HepG2 (cell line): Measurements from ENCODE around the gene PLEKHG4B. TPM values are rescaled to one million over a fixed set of nuclear protein-coding genes. Genes with fewer than 3 reads are reported as not detected.

Experiments used
- ATAC-seq: fragments of 200-7000 bp; cut with Tn5 transposase; 3 replicates; pipeline ENCODE4 v1.9.1; 2020; ENCODE audit warnings: mild to moderate bottlenecking, moderate library complexity
- BruUV-seq: library from RNA; stranded (reverse); fragments of 400-500 nt; replicated peaks from 2 replicates; lab custom pipeline; 2021; lab: Mats Ljungman, UMichigan
- CTCF ChIA-PET: fragments of 300-600 bp; formaldehyde crosslinking; extraction: SDS; loops from one replicate; lab custom pipeline; 2021; ENCODE audit warnings: low total read pairs, inconsistent platforms, low intra/inter-chr PET ratio; lab: Yijun Ruan, JAX
- POLR2A ChIA-PET: fragments of 350-600 bp; sonication (Branson Sonifier 250); formaldehyde crosslinking; loops from one replicate; lab custom pipeline; 2020; ENCODE audit warnings: antibody characterized with exemption, inconsistent platforms; lab: Yijun Ruan, JAX
- DNase-seq: peaks from one replicate; pipeline ENCODE4 v3.0.0-alpha.2; 2015; ENCODE audit warnings: low spot score
- FAIRE-seq: peaks from 3 replicates; lab custom pipeline; 2011; peaks lifted over from hg19 to GRCh38; lab: Jason Lieb, UNC
- H2AFZ ChIP-seq: one replicate; pipeline ENCODE4 v1.6.1; 2011; ENCODE audit warnings: low read length, inconsistent platforms
- H3K27ac ChIP-seq: fragments of 300-600 bp; 3 replicates; pipeline ENCODE4 v1.8.0; 2011; ENCODE audit warnings: mixed run types, mild to moderate bottlenecking, mixed read lengths, low read length, inconsistent platforms; ENCODE audit not compliant: insufficient read depth; ENCODE audit errors: extremely low read length
- H3K27me3 ChIP-seq, 2 experiments: fragments of 200-600 bp in 1 of 2; 2 replicates in 1 of 2; 3 replicates in 1 of 2; pipeline versions ENCODE4 v1.6.0 to v1.8.0; 2011; ENCODE audit warnings: low read length in 2 of 2, mild to moderate bottlenecking in 2 of 2, moderate library complexity in 2 of 2, inconsistent platforms in 1 of 2; ENCODE audit not compliant: insufficient read depth in 2 of 2, control insufficient read depth in 1 of 2
- H3K36me3 ChIP-seq, 2 experiments: fragments of 200-600 bp in 1 of 2; replicated peaks in 1 of 2; 2 replicates in 1 of 2; 3 replicates in 1 of 2; pipeline versions ENCODE4 v1.5.1 to v1.8.0; 2011; ENCODE audit warnings: low read length in 2 of 2, inconsistent platforms in 1 of 2; ENCODE audit not compliant: insufficient read depth in 2 of 2, control insufficient read depth in 1 of 2
- H3K4me1 ChIP-seq: 2 replicates; pipeline ENCODE4 v1.5.1; 2012; ENCODE audit warnings: low read length, inconsistent platforms; ENCODE audit not compliant: insufficient read depth
- H3K4me2 ChIP-seq: 2 replicates; pipeline ENCODE4 v1.6.0; 2011; ENCODE audit warnings: low read depth, low read length, inconsistent platforms
- H3K4me3 ChIP-seq, 3 experiments: fragments of 200-600 bp in 1 of 3; sonication (generic), shearing (Covaris generic) in 1 of 3; replicated peaks in 1 of 3; 2 replicates each; pipeline ENCODE4 v1.5.1; 2011 to 2016; ENCODE audit warnings: low read length in 3 of 3, inconsistent platforms in 2 of 3, low read depth in 2 of 3, mild to moderate bottlenecking in 2 of 3, control low read depth in 1 of 3, mixed read lengths in 1 of 3; ENCODE audit not compliant: insufficient read depth in 1 of 3
- H3K79me2 ChIP-seq: one replicate; pipeline ENCODE4 v1.6.1; 2011; ENCODE audit warnings: low read length, inconsistent platforms; ENCODE audit not compliant: insufficient read depth
- H3K9ac ChIP-seq: 2 replicates; pipeline ENCODE4 v1.6.0; 2011; ENCODE audit warnings: mild to moderate bottlenecking, low read depth, low read length, inconsistent platforms; ENCODE audit not compliant: insufficient read depth
- H3K9me3 ChIP-seq: 2 replicates; pipeline ENCODE4 v1.5.1; 2012; ENCODE audit warnings: mild to moderate bottlenecking, low read length
- H4K20me1 ChIP-seq: 2 replicates; pipeline ENCODE4 v1.6.0; 2011; ENCODE audit warnings: inconsistent platforms, mild to moderate bottlenecking, low read length, moderate library complexity; ENCODE audit not compliant: insufficient read depth
- CBX1 ChIP-seq: IDR thresholded peaks from one replicate; pipeline ENCODE4 v1.6.1; 2016; ENCODE audit warnings: antibody characterized with exemption, low read depth
- CHD4 ChIP-seq: fragments of 200-600 bp; sonication (generic); IDR thresholded peaks from 2 replicates; pipeline ENCODE4 v1.7.0; 2017; ENCODE audit warnings: mild to moderate bottlenecking, low read length, borderline replicate concordance
- GATA4 ChIP-seq: sonication (generic); IDR thresholded peaks from 2 replicates; pipeline ENCODE4 v1.6.1; 2016; ENCODE audit warnings: antibody characterized with exemption, low read depth, borderline replicate concordance
- MED13 ChIP-seq: sonication (generic); formaldehyde crosslinking; IDR thresholded peaks from 2 replicates; pipeline ENCODE4 v1.5.0; 2020; ENCODE audit warnings: missing genetic modification reagents
- SNAI1 ChIP-seq: sonication (generic); formaldehyde crosslinking; IDR thresholded peaks from 2 replicates; pipeline ENCODE4 v1.5.0; 2020; ENCODE audit warnings: mild to moderate bottlenecking, missing genetic modification reagents, borderline replicate concordance
- TOPORS ChIP-seq: sonication (generic); formaldehyde crosslinking; IDR thresholded peaks from 2 replicates; pipeline ENCODE4 v1.8.0; 2023; ENCODE audit warnings: mild to moderate bottlenecking, missing genetic modification reagents
- ZMAT3 ChIP-seq: sonication (generic); formaldehyde crosslinking; conservative IDR thresholded peaks from 2 replicates; pipeline ENCODE4 v1.7.0; 2021; ENCODE audit warnings: missing genetic modification reagents
- ZNF337 ChIP-seq: sonication (generic); formaldehyde crosslinking; IDR thresholded peaks from 2 replicates; pipeline ENCODE4 v1.5.1; 2020; ENCODE audit warnings: missing genetic modification reagents, low read depth, mild to moderate bottlenecking, borderline replicate concordance
- ZNF446 ChIP-seq: sonication (generic); formaldehyde crosslinking; IDR thresholded peaks from 2 replicates; pipeline ENCODE4 v1.5.0; 2020; ENCODE audit warnings: mild to moderate bottlenecking, missing genetic modification reagents
- ZNF460 ChIP-seq: sonication (generic); formaldehyde crosslinking; IDR thresholded peaks from 2 replicates; pipeline ENCODE4 v1.5.1; 2020; ENCODE audit warnings: missing genetic modification reagents, mild to moderate bottlenecking, borderline replicate concordance
- ZNF615 ChIP-seq: sonication (generic); formaldehyde crosslinking; IDR thresholded peaks from 2 replicates; pipeline ENCODE4 v1.5.0; 2020; ENCODE audit warnings: mild to moderate bottlenecking, missing genetic modification reagents, borderline replicate concordance
- ZNF747 ChIP-seq: sonication (generic); formaldehyde crosslinking; IDR thresholded peaks from 2 replicates; pipeline ENCODE4 v1.8.1; 2023; ENCODE audit warnings: missing genetic modification reagents, mild to moderate bottlenecking, borderline replicate concordance
- WGBS: methylation state at CpG from one replicate; pipeline ENCODE4 v1.1.6; 2017; ENCODE audit warnings: low lambda C conversion rate; 5-methylcytosine and 5-hydroxymethylcytosine counted together
- in situ Hi-C: cut with HindIII; loops from 2 replicates; pipeline ENCODE4 v1.10.0; 2017; ENCODE audit warnings: low pct_unique_long_range_greater_than_20kb; ENCODE audit not compliant: extremely low pct_ligation_motif_present
- intact Hi-C: fragments of 100-400 bp; cut with micrococcal nuclease; formaldehyde crosslinking; loops from one replicate; pipeline ENCODE4 v1.10.0; 2022; ENCODE audit not compliant: unreplicated experiment
- polyA plus RNA-seq, 8 experiments: library from polyadenylated mRNA; depleted of rRNA in 3 of 8; stranded (reverse) in 7 of 8; unstranded in 1 of 8; fragments of >200 nt; fragmentation: Illumina TruSeq in 4 of 8; extraction: Trizol in 4 of 8; gene quantifications; 2 replicates each; pipeline versions ENCODE4 v1.2.1 to v1.2.3, GENCODE V29; 2011 to 2016; ENCODE audit warnings: low read depth in 4 of 8, missing spikeins in 1 of 8, mixed read lengths in 1 of 8; ENCODE audit not compliant: insufficient read depth in 1 of 8
- total RNA-seq, 5 experiments: library from RNA; depleted of rRNA; stranded (reverse); fragments of >200 nt; fragmentation: Illumina TruSeq; extraction: Trizol; gene quantifications; 2 replicates each; pipeline ENCODE4 v1.2.3, GENCODE V29; 2016; ENCODE audit warnings: low read depth in 1 of 5
- TF ChIP-seq, protein P1 (sequence below): sonication (generic); formaldehyde crosslinking; IDR thresholded peaks from 2 replicates; pipeline ENCODE4 v1.4.0; 2020; ENCODE audit warnings: mild to moderate bottlenecking, missing genetic modification reagents
- TF ChIP-seq, protein P2 (sequence below): sonication (generic); formaldehyde crosslinking; IDR thresholded peaks from 2 replicates; pipeline ENCODE4 v1.8.0; 2022; ENCODE audit warnings: mild to moderate bottlenecking, missing genetic modification reagents, borderline replicate concordance
- TF ChIP-seq, protein P3 (sequence below): sonication (generic); formaldehyde crosslinking; conservative IDR thresholded peaks from 2 replicates; pipeline ENCODE4 v1.8.1; 2023; ENCODE audit warnings: missing genetic modification reagents
- TF ChIP-seq, protein P4 (sequence below): sonication (generic); formaldehyde crosslinking; IDR thresholded peaks from 2 replicates; pipeline ENCODE4 v1.5.0; 2020; ENCODE audit warnings: mild to moderate bottlenecking, missing genetic modification reagents
- TF ChIP-seq, protein P5 (sequence below): sonication (generic); formaldehyde crosslinking; IDR thresholded peaks from 2 replicates; pipeline ENCODE4 v1.5.1; 2020; ENCODE audit warnings: missing genetic modification reagents, mild to moderate bottlenecking, borderline replicate concordance

The PLEKHG4B gene
- total and polyA plus RNA-seq, 2 of the 13 experiments (the other 11 are each of a cell fraction or from before 2014, with no cell fraction given) = 0.09 TPM; not detected in 1

DNA sequence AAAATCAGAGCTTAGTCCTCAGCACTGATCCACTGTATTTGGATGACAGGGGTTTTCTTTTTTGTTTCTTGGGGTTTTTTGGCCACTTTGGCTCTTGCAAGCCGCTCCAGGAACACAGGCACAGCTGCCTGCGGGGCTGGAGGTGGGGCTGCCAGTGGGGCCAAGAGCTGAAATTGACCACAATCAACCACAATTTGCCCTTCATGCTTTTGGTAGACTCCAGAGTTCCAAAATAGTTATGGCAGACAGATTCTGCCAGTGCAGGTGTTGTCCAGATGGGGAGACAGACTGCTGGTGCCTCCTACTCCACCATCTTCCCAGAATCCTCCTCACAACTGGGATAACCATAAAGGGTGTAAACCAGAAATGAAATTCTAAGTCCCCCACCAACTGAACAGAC is 36.5 kb downstream of the PLEKHG4B start:
- intact Hi-C loops = no loop called here
- CTCF ChIA-PET = no interaction called here
- no TSS peak for BruUV-seq
- FAIRE-seq = no peak
- H3K9me3 ChIP-seq = peaks cover 14% of the 10 kb centered on the region; the same call in 1 of the 2 replicates
- no peak overlapping the region for H3K27ac ChIP-seq
- TF ChIP-seq, protein P1, sequence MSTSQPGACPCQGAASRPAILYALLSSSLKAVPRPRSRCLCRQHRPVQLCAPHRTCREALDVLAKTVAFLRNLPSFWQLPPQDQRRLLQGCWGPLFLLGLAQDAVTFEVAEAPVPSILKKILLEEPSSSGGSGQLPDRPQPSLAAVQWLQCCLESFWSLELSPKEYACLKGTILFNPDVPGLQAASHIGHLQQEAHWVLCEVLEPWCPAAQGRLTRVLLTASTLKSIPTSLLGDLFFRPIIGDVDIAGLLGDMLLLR (CRISPR knock-in tag) = no peak
- TF ChIP-seq, protein P2, sequence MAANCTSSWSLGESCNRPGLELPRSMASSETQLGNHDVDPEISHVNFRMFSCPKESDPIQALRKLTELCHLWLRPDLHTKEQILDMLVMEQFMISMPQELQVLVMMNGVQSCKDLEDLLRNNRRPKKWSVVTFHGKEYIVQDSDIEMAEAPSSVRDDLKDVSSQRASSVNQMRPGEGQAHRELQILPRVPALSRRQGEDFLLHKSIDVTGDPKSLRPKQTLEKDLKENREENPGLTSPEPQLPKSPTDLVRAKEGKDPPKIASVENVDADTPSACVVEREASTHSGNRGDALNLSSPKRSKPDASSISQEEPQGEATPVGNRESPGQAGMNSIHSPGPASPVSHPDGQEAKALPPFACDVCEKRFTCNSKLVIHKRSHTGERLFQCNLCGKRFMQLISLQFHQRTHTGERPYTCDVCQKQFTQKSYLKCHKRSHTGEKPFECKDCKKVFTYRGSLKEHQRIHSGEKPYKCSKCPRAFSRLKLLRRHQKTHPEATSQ (CRISPR knock-in tag) = no peak
- TF ChIP-seq GATA4 (no peak), ZNF446 (CRISPR knock-in tag) (no peak), ZNF460 (CRISPR knock-in tag) (no peak), MED13 (CRISPR knock-in tag) (no peak), SNAI1 (CRISPR knock-in tag) (no peak), CBX1 (no peak), ZNF615 (CRISPR knock-in tag) (no peak), TOPORS (CRISPR knock-in tag) (no peak), ZNF747 (CRISPR knock-in tag) (no peak), ZMAT3 (no peak), CHD4 (no peak), ZNF337 (no peak)
- TF ChIP-seq, protein P3, sequence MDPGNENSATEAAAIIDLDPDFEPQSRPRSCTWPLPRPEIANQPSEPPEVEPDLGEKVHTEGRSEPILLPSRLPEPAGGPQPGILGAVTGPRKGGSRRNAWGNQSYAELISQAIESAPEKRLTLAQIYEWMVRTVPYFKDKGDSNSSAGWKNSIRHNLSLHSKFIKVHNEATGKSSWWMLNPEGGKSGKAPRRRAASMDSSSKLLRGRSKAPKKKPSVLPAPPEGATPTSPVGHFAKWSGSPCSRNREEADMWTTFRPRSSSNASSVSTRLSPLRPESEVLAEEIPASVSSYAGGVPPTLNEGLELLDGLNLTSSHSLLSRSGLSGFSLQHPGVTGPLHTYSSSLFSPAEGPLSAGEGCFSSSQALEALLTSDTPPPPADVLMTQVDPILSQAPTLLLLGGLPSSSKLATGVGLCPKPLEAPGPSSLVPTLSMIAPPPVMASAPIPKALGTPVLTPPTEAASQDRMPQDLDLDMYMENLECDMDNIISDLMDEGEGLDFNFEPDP = no peak
- TF ChIP-seq, protein P4, sequence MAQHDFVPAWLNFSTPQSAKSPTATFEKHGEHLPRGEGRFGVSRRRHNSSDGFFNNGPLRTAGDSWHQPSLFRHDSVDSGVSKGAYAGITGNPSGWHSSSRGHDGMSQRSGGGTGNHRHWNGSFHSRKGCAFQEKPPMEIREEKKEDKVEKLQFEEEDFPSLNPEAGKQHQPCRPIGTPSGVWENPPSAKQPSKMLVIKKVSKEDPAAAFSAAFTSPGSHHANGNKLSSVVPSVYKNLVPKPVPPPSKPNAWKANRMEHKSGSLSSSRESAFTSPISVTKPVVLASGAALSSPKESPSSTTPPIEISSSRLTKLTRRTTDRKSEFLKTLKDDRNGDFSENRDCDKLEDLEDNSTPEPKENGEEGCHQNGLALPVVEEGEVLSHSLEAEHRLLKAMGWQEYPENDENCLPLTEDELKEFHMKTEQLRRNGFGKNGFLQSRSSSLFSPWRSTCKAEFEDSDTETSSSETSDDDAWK = no peak
- TF ChIP-seq, protein P5, sequence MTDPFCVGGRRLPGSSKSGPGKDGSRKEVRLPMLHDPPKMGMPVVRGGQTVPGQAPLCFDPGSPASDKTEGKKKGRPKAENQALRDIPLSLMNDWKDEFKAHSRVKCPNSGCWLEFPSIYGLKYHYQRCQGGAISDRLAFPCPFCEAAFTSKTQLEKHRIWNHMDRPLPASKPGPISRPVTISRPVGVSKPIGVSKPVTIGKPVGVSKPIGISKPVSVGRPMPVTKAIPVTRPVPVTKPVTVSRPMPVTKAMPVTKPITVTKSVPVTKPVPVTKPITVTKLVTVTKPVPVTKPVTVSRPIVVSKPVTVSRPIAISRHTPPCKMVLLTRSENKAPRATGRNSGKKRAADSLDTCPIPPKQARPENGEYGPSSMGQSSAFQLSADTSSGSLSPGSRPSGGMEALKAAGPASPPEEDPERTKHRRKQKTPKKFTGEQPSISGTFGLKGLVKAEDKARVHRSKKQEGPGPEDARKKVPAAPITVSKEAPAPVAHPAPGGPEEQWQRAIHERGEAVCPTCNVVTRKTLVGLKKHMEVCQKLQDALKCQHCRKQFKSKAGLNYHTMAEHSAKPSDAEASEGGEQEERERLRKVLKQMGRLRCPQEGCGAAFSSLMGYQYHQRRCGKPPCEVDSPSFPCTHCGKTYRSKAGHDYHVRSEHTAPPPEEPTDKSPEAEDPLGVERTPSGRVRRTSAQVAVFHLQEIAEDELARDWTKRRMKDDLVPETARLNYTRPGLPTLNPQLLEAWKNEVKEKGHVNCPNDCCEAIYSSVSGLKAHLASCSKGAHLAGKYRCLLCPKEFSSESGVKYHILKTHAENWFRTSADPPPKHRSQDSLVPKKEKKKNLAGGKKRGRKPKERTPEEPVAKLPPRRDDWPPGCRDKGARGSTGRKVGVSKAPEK (CRISPR knock-in tag) = no peak
- TF ChIP-seq, all 625 proteins: peak for 0
- Histone ChIP-seq H3K79me2 (no peaks in the 10 kb centered on the region), H4K20me1 (no peaks in the 10 kb centered on the region), H2AFZ (no peak overlapping the region), H3K4me3 (no peak overlapping the region), H3K9ac (no peak overlapping the region), H3K4me2 (no peak overlapping the region), H3K36me3 (no peaks in the 10 kb centered on the region), H3K4me1 (no peaks in the 10 kb centered on the region), H3K27me3 (no peaks in the 10 kb centered on the region; a peak in 1 of 5 replicates)
- in situ Hi-C loops = no loop called here
- DNase-seq = no peak
- WGBS = no CpG with 5 or more reads among the region's 2 CpGs
- POLR2A ChIA-PET = no interaction called here
- ATAC-seq = no peak
